DOHH2 (cell line): ENCODE measurements around the gene SMIM21.

Experiments used
- H3F3A ChIP-seq: fragments of 200-600 bp; sonication (generic), shearing (Covaris generic); 2 replicates; pipeline ENCODE4 v1.6.0; 2016; ENCODE audit warnings: antibody characterized with exemption, mild to moderate bottlenecking; ENCODE audit not compliant: control insufficient read depth, insufficient read depth
- H3K27ac ChIP-seq: fragments of 200-600 bp; sonication (generic); 2 replicates; pipeline ENCODE4 v1.5.1; 2014; ENCODE audit warnings: low read depth, mild to moderate bottlenecking, low read length, moderate library complexity
- H3K27me3 ChIP-seq: fragments of 200-600 bp; sonication (generic); 2 replicates; pipeline ENCODE4 v1.6.1; 2014; ENCODE audit warnings: mild to moderate bottlenecking, low read length, mixed read lengths; ENCODE audit not compliant: control insufficient read depth
- H3K36me3 ChIP-seq: fragments of 200-600 bp; sonication (generic); 2 replicates; pipeline ENCODE4 v1.6.1; 2014; ENCODE audit warnings: mild to moderate bottlenecking, low read length, moderate library complexity, mixed read lengths; ENCODE audit not compliant: control insufficient read depth
- H3K4me1 ChIP-seq: fragments of 200-600 bp; sonication (generic); 2 replicates; pipeline ENCODE4 v1.6.1; 2014; ENCODE audit warnings: mild to moderate bottlenecking, low read length, mixed read lengths; ENCODE audit not compliant: control insufficient read depth
- H3K4me2 ChIP-seq: fragments of 200-600 bp; sonication (generic); 2 replicates; pipeline ENCODE4 v1.6.0; 2014; ENCODE audit warnings: mild to moderate bottlenecking, low read length, moderate library complexity
- H3K4me3 ChIP-seq: fragments of 200-600 bp; sonication (generic); 2 replicates; pipeline ENCODE4 v1.5.1; 2014; ENCODE audit warnings: mild to moderate bottlenecking, low read length, mixed read lengths
- H3K79me2 ChIP-seq: fragments of 200-600 bp; sonication (generic); 2 replicates; pipeline ENCODE4 v1.6.1; 2014; ENCODE audit warnings: mild to moderate bottlenecking, low read length, mixed read lengths; ENCODE audit not compliant: control insufficient read depth
- H3K9me2 ChIP-seq: fragments of 200-600 bp; sonication (generic); replicated peaks from 2 replicates; pipeline ENCODE4 v1.6.1; 2014; ENCODE audit warnings: mild to moderate bottlenecking, low read length, mixed read lengths; ENCODE audit not compliant: control insufficient read depth
- H3K9me3 ChIP-seq: fragments of 200-600 bp; sonication (generic); 2 replicates; pipeline ENCODE4 v1.6.1; 2014; ENCODE audit warnings: antibody characterized with exemption, low read length, mixed read lengths; ENCODE audit not compliant: control insufficient read depth, insufficient read depth
- H4K20me1 ChIP-seq: fragments of 200-600 bp; sonication (generic); 2 replicates; pipeline ENCODE4 v1.6.0; 2014; ENCODE audit warnings: low read depth, mild to moderate bottlenecking, antibody characterized with exemption, low read length, moderate library complexity; ENCODE audit not compliant: control insufficient read depth, insufficient read depth
- CTCF ChIP-seq: fragments of 200-600 bp; sonication (generic); IDR thresholded peaks from one replicate; pipeline ENCODE4 v1.5.1; 2014; ENCODE audit warnings: antibody characterized with exemption, mild to moderate bottlenecking, low read depth, low read length; ENCODE audit not compliant: poor library complexity, severe bottlenecking
- EZH2phosphoT487 ChIP-seq: fragments of 200-600 bp; sonication (generic); IDR thresholded peaks from 2 replicates; pipeline ENCODE4 v1.6.1; 2017; ENCODE audit warnings: borderline replicate concordance, mild to moderate bottlenecking, antibody characterized with exemption, low read length, moderate library complexity, mixed read lengths

The SMIM21 gene

GRCh38 chr18:75365254-75365629, 62.3 kb downstream of the SMIM21 start:
- no peaks in the 10 kb centered on the region for H3K79me2 ChIP-seq
- H3K4me2 ChIP-seq = no peak overlapping the region
- no peak overlapping the region for H3K27ac ChIP-seq
- H3K9me2 ChIP-seq = no peaks in the 10 kb centered on the region
- no peaks in the 10 kb centered on the region for H3K27me3 ChIP-seq
- no peaks in the 10 kb centered on the region for H3K4me1 ChIP-seq
- H3K9me3 ChIP-seq = no peaks in the 10 kb centered on the region; the same call in 1 of the 2 replicates
- TF ChIP-seq CTCF (no peak), EZH2phosphoT487 (no peak)
- no peaks in the 10 kb centered on the region for H3K36me3 ChIP-seq
- no peaks in the 10 kb centered on the region for H4K20me1 ChIP-seq
- H3K4me3 ChIP-seq = no peak overlapping the region
- H3F3A ChIP-seq = no peaks in the 10 kb centered on the region

GRCh38 chr18:75364512-75365253, 62.8 kb downstream of the SMIM21 start:
- TF ChIP-seq CTCF (no peak), EZH2phosphoT487 (no peak)

GRCh38 chr18:75363446-75364225, 63.9 kb downstream of the SMIM21 start:
- Histone ChIP-seq H3K4me3 (no peak overlapping the region), H3K9me2 (no peaks in the 10 kb centered on the region), H3F3A (no peaks in the 10 kb centered on the region), H3K27ac (no peak overlapping the region), H3K9me3 (no peaks in the 10 kb centered on the region; the same call in 1 of the 2 replicates), H3K4me2 (no peak overlapping the region), H3K4me1 (no peaks in the 10 kb centered on the region), H3K36me3 (no peaks in the 10 kb centered on the region), H3K79me2 (no peaks in the 10 kb centered on the region), H4K20me1 (no peaks in the 10 kb centered on the region), H3K27me3 (no peaks in the 10 kb centered on the region)
- TF ChIP-seq EZH2phosphoT487 = no peak
- no peak for TF ChIP-seq CTCF

More at GRCh38 chr18:75364512-75365253, 62.8 kb downstream of the SMIM21 start:
- Histone ChIP-seq H3K4me3 (no peak overlapping the region), H3K36me3 (no peaks in the 10 kb centered on the region), H3F3A (no peaks in the 10 kb centered on the region), H3K27me3 (no peaks in the 10 kb centered on the region), H3K79me2 (no peaks in the 10 kb centered on the region), H3K4me2 (no peak overlapping the region), H3K9me3 (no peaks in the 10 kb centered on the region; the same call in 1 of the 2 replicates), H3K4me1 (no peaks in the 10 kb centered on the region), H3K27ac (no peak overlapping the region), H4K20me1 (no peaks in the 10 kb centered on the region), H3K9me2 (no peaks in the 10 kb centered on the region)
